Measurements from ENCODE around the gene LIMD2.

The LIMD2 gene

GRCh38 chr17:63681530-63681929 lies 18.4 kb downstream of the LIMD2 start:
- no peak for DNase-seq (ENCODE audit: low read depth)

DNA sequence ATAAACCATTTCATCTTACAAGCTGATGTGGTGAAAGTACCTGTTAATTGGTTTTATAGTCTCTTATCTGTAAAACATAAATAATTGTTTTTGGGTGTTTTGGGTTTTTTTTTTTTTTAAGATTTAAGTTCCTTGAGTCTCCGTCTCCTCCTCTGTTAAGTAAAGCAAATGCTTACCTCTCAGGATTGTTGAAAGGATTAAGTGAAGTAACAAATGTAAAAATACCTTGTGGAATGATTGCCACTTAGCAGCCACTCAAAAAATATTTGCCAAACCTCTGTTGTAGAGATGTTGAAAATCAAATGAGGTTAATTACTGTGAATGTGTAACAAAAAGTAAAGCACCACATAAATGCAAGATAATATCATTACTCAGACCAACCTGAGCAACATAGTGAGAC lies 19.2 kb downstream of the LIMD2 start:
- no peak for DNase-seq (ENCODE audit: low read depth)

- no peak for DNase-seq (ENCODE audit: low read depth)
Observed at GRCh38 chr17:63679214-63679613, 20.7 kb downstream of the LIMD2 start.

- no peak for DNase-seq (ENCODE audit: low read depth)
Observed at GRCh38 chr17:63676584-63676983, 23.3 kb downstream of the LIMD2 start.

DNA sequence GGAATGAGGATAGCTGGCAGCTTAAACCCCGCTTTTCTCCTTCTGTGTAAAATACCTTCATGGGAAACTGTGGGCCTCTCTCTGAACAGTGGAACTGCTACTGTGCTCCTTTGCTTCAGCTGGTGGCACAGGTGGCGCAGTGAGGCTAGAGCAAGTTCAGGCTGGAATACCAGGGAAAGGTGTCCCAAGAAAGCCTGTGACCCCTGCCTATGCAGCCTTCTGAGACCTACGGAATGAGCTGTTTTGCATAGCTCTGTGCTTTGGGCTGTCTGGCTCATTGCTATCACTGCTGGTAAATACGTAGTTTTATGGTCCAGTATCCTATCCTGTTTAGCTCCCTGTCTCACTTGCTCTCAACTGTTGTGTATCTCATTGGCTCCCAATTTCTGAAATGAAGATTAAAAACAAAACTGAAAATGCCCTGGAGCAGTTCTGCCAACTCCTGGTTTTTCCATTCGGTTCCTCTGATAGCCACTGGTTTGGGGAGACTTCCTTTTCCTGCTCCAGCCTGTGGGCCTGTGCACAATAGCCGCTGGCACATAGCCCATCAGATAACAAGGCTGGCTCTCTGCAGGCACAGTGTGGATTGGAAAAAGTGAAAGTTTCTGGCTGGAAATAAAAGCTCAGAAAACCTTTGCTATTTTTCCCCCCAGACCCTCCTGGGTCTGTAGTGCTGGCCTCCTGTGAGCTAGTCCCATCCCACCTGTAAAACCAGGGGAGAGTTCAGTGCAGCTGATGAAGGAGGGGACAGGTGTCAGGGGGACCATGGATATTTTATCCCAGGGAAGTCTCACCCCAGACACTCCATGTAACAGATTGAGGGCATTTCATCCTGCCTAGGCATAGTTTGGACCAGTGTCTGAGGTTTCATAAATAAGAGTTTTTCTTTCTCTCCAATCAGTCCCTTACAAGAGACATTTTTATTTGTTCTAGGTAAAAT lies 24.0 kb downstream of the LIMD2 start:
- no peak for DNase-seq (ENCODE audit: low read depth)

GRCh38 chr17:63675231-63675606 lies 24.7 kb downstream of the LIMD2 start:
- no peak for DNase-seq (ENCODE audit: low read depth)

GRCh38 chr17:63672856-63673255 lies 27.1 kb downstream of the LIMD2 start:
- no peak for DNase-seq (ENCODE audit: low read depth)

DNA sequence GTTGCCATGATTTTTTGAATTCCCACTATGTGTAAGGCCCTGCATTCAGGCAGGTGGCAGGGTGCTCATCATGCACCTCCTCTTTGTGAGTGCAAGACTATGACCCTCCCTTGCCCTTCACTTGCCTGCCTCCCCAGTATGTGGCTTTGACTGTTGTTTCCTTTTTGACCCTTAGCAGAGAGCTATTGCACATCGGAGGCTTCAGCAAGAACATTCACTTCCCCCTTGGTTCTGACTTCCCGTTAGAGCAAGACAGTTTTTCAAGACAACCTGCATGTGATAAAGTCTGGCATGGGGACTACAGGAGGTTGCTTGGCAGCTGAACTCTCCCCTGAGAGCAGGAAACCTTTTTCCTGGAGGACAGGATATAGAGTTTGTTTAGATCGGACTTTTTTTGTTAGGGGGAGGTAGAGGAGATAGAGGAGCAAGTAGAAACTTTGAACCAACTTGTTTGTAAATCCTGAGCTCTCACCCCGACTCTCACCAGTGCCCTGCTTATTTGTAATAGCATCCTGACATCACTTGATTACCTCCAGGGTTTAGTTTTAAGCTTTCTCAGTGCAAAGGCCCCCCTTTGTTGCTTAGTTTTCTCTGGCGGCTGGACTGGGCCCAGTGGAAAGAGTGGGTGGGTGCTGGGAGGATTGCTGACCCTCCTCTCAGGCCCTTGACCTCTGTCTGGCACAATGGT lies 34.3 kb downstream of the LIMD2 start:
- no peak for DNase-seq (ENCODE audit: low read depth)

- no peak for DNase-seq (ENCODE audit: low read depth)
Observed at GRCh38 chr17:63659850-63660249, 40.1 kb downstream of the LIMD2 start.

DNA sequence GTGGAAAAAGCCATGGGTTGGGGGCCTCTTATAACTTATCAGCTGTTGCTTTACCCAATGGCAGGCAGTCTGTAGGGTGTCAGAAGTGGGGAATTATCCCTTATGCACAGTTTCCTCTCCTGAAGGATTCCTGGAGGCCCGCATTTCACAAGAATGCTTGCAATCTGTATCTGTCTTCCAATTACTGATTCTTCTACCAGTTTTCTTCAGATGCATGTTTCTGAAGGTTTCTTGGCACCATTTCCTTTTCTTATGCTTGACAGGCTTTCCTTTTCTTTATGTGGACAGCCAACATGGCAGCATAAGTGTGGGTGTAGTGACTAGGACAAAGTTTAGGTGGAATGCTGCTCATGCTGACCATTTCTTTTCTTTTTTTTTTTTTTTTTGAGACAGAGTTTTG lies 41.6 kb downstream of the LIMD2 start:
- no peak for DNase-seq (ENCODE audit: low read depth)

DNA sequence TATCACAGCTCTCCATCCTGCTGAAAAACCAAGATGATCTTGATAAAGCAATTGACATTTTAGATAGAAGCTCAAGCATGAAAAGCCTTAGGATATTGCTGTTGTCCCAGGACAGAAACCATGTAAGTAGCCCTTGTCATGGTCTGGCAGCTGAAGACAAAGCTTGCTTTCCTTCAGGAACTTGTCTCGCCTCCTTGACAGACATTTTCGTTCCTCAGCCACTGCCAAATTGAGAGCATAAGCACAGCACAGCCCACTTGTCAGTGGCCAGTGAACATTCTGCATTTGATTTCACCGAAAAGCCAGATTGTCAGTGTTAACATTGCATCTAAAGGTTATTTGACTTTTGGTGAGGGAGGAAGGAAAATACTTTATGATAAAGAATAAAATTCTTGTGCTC lies 42.1 kb downstream of the LIMD2 start:
- DNase-seq (ENCODE audit: low read depth): no peak

DNA sequence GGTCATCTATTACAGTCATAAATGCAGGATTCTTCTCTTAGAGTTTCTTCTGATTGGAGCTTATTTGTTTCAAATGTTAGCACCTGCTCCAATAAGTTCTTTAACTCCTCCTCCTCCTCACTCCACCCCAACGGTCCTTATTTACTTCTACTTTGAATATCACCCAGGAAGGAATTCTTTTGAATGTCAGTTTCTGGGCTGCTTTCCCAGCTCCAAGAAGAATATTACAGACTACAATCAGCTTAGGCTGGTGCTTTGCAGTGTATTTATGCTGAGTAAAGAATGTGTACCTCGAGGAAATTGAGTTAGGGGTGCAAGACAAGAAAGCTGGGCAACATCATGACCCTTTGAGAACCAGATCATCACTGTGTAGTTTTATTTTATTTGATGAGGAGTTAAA lies 46.9 kb downstream of the LIMD2 start:
- DNase-seq (ENCODE audit: low read depth): no peak

GRCh38 chr17:63652106-63652505 lies 47.8 kb downstream of the LIMD2 start:
- no peak for DNase-seq (ENCODE audit: low read depth)

- no peak for DNase-seq (ENCODE audit: low read depth)
Observed at GRCh38 chr17:63649813-63650212, 50.1 kb downstream of the LIMD2 start.

DNA sequence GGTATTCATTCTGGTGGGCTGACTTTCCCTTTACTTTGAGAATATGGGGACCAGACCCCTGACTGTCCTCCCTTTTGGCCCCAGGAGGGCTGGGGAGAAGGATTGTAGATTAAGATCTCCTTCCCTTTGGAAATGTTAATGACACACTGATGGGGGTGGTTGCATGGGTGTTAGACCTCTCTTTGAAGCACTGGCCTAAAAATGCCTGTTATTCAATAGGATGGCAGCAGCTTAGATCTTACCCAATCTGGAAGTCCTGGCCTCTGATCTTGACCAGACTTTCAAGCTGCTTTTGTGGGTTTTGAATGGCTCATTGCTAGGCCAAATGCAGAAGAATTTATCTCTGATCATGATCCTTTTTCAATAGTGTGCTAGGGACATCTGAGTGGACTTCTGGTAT lies 52.0 kb downstream of the LIMD2 start:
- DNase-seq (ENCODE audit: low read depth): no peak

- no peak for DNase-seq (ENCODE audit: low read depth)
Observed at GRCh38 chr17:63647065-63647725, 52.7 kb downstream of the LIMD2 start.

- DNase-seq (ENCODE audit: low read depth): no peak
Observed at GRCh38 chr17:63646488-63646806, 53.5 kb downstream of the LIMD2 start.

Measured in stimulated activated CD8-positive, alpha-beta memory T cell treated with anti-CD3 and anti-CD28 coated beads, Interleukin-12 subunit alpha, Interleukin-12 subunit beta, amount 100 ng/mL, for 4 hours (primary cell).